Inflammatory macrophage treated with lipopolysaccharide for 4 hours (primary cell): Measurements from ENCODE around the gene MAPK10.

Experiments used
- DNase-seq: peaks from one replicate; pipeline ENCODE4 v3.0.0-alpha.2; 2020

MAPK10 gene

GRCh38 chr4:86334020-86334750, 25.7 kb downstream of the MAPK10 start:
- no peak for DNase-seq

- no peak for DNase-seq
Measured at GRCh38 chr4:86333236-86333635, 26.6 kb downstream of the MAPK10 start.

GRCh38 chr4:86330961-86331742, 28.7 kb downstream of the MAPK10 start:
- DNase-seq: peak; percentile 47

GRCh38 chr4:86330411-86330810, 29.4 kb downstream of the MAPK10 start:
- peak; percentile 60 for DNase-seq

- DNase-seq: no peak
Measured at GRCh38 chr4:86329431-86329830, 30.4 kb downstream of the MAPK10 start.

GRCh38 chr4:86326400-86326799, 33.5 kb downstream of the MAPK10 start:
- no peak for DNase-seq

GRCh38 chr4:86319390-86319789, 40.5 kb downstream of the MAPK10 start:
- no peak for DNase-seq

GRCh38 chr4:86315579-86315978, 44.3 kb downstream of the MAPK10 start:
- no peak for DNase-seq

GRCh38 chr4:86313656-86314055, 46.2 kb downstream of the MAPK10 start:
- DNase-seq: no peak

GRCh38 chr4:86307432-86307831, 52.4 kb downstream of the MAPK10 start:
- no peak for DNase-seq

- no peak for DNase-seq
Measured at GRCh38 chr4:86306816-86307215, 53.0 kb downstream of the MAPK10 start.

- no peak for DNase-seq
Measured at GRCh38 chr4:86302830-86303229, 57.0 kb downstream of the MAPK10 start.

- DNase-seq: no peak
Measured at GRCh38 chr4:86302251-86302650, 57.6 kb downstream of the MAPK10 start.

GRCh38 chr4:86300516-86300915, 59.3 kb downstream of the MAPK10 start:
- DNase-seq: no peak

GRCh38 chr4:86296865-86297264, 63.0 kb downstream of the MAPK10 start:
- DNase-seq: no peak

- DNase-seq: no peak
Measured at GRCh38 chr4:86294883-86295282, 65.0 kb downstream of the MAPK10 start.

GRCh38 chr4:86291180-86291579, 68.7 kb downstream of the MAPK10 start:
- DNase-seq: no peak

- no peak for DNase-seq
Measured at GRCh38 chr4:86286726-86287125, 73.1 kb downstream of the MAPK10 start.

- DNase-seq: no peak
Measured at GRCh38 chr4:86283371-86283770, 76.5 kb downstream of the MAPK10 start.

- no peak for DNase-seq
Measured at GRCh38 chr4:86280246-86280645, 79.6 kb downstream of the MAPK10 start.

- no peak for DNase-seq
Measured at GRCh38 chr4:86279293-86279960, 80.4 kb downstream of the MAPK10 start.

GRCh38 chr4:86278126-86278525, 81.7 kb downstream of the MAPK10 start:
- DNase-seq: no peak

GRCh38 chr4:86274642-86275041, 85.2 kb downstream of the MAPK10 start:
- no peak for DNase-seq

- DNase-seq: no peak
Measured at GRCh38 chr4:86272669-86273068, 87.2 kb downstream of the MAPK10 start.
